SU-DHL-6 (cell line): ENCODE measurements around the gene PPARGC1A.

Experiments used
- H2AFZ ChIP-seq: fragments of 200-600 bp; sonication (generic); 2 replicates; pipeline ENCODE4 v1.6.1; 2014; ENCODE audit warnings: low read depth, mild to moderate bottlenecking, moderate library complexity, mixed read lengths, antibody characterized with exemption, low read length; ENCODE audit not compliant: severe bottlenecking
- H3F3A ChIP-seq: fragments of 200-600 bp; shearing (Covaris generic); 2 replicates; pipeline ENCODE4 v1.6.0; 2016; ENCODE audit warnings: antibody characterized with exemption, mild to moderate bottlenecking; ENCODE audit not compliant: insufficient read depth
- H3K27ac ChIP-seq: fragments of 200-600 bp; sonication (generic); 2 replicates; pipeline ENCODE4 v1.5.1; 2016; ENCODE audit warnings: low read depth, mild to moderate bottlenecking, low read length, moderate library complexity, mixed read lengths
- H3K27me3 ChIP-seq: fragments of 200-600 bp; sonication (generic), shearing (Covaris generic); 2 replicates; pipeline ENCODE4 v1.6.0; 2014; ENCODE audit warnings: mild to moderate bottlenecking, low read length
- H3K36me3 ChIP-seq: fragments of 200-600 bp; sonication (generic); 2 replicates; pipeline ENCODE4 v1.6.1; 2014; ENCODE audit warnings: mild to moderate bottlenecking, low read length, mixed read lengths
- H3K4me2 ChIP-seq: fragments of 300-600, 200-600 bp; shearing (Covaris generic), sonication (generic); 2 replicates; pipeline ENCODE4 v1.6.0; 2014; ENCODE audit warnings: low read length, low read depth, mild to moderate bottlenecking; ENCODE audit not compliant: poor library complexity, severe bottlenecking
- H3K4me3 ChIP-seq: fragments of 200-600 bp; sonication (generic); 2 replicates; pipeline ENCODE4 v1.5.1; 2014; ENCODE audit warnings: antibody characterized with exemption, low read length, mild to moderate bottlenecking, mixed read lengths; ENCODE audit not compliant: insufficient read depth, poor library complexity, severe bottlenecking
- H3K79me2 ChIP-seq: fragments of 200-600 bp; sonication (generic); 2 replicates; pipeline ENCODE4 v1.6.1; 2014; ENCODE audit warnings: mild to moderate bottlenecking, low read length, moderate library complexity; ENCODE audit not compliant: insufficient read depth
- H3K9ac ChIP-seq: fragments of 200-600 bp; sonication (generic); 2 replicates; pipeline ENCODE4 v1.7.0; 2014; ENCODE audit warnings: mild to moderate bottlenecking, low read length
- H3K9me2 ChIP-seq: fragments of 200-600 bp; sonication (generic); replicated peaks from 2 replicates; pipeline ENCODE4 v1.6.1; 2014; ENCODE audit warnings: low read length; ENCODE audit not compliant: insufficient read depth
- H3K9me3 ChIP-seq: fragments of 200-600 bp; sonication (generic); 2 replicates; pipeline ENCODE4 v1.6.1; 2014; ENCODE audit warnings: low read length, mixed read lengths; ENCODE audit not compliant: insufficient read depth
- H4K20me1 ChIP-seq: fragments of 200-600 bp; sonication (generic); 2 replicates; pipeline ENCODE4 v1.6.1; 2014; ENCODE audit warnings: low read depth, mild to moderate bottlenecking, antibody characterized with exemption, low read length, moderate library complexity, mixed read lengths
- EZH2phosphoT487 ChIP-seq: fragments of 200-600 bp; sonication (generic), shearing (Covaris generic); conservative IDR thresholded peaks from 2 replicates; pipeline ENCODE4 v1.6.1; 2018; ENCODE audit warnings: mild to moderate bottlenecking, antibody characterized with exemption, low read length, moderate library complexity, mixed read lengths
- TF ChIP-seq, protein P1 (sequence below): fragments of 200-600 bp; sonication (generic); IDR thresholded peaks from one replicate; pipeline ENCODE4 v1.5.1; 2017; ENCODE audit warnings: antibody characterized with exemption, mild to moderate bottlenecking, low read length, moderate library complexity; ENCODE audit not compliant: insufficient read depth, poor library complexity, severe bottlenecking

PPARGC1A gene

DNA sequence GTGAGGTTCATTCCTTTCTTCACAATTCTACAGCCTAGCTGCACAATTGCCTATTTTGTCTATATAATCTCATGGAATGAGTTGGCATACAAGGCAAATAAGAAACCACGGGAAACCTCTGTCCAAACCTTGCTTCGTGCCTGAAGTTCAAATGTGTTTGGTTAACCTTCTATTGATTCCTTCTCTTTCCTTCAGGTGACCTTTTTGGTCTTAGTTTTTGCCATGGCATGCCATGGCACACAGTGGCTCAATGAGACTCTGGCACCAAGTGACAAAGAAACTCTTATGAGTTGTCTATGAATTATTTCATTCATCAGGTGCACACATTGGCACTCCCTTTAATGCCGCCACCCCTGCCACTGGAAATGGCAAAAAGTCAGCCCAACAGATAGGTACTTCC is 101.8 kb downstream of the PPARGC1A start:
- no peaks in the 10 kb centered on the region for H3K9me2 ChIP-seq
- H3K27me3 ChIP-seq, result no peaks in the 10 kb centered on the region
- no peaks in the 10 kb centered on the region for H3K9me3 ChIP-seq
- no peak overlapping the region for H3K4me3 ChIP-seq
- no peak for TF ChIP-seq EZH2phosphoT487
- TF ChIP-seq, protein P1, sequence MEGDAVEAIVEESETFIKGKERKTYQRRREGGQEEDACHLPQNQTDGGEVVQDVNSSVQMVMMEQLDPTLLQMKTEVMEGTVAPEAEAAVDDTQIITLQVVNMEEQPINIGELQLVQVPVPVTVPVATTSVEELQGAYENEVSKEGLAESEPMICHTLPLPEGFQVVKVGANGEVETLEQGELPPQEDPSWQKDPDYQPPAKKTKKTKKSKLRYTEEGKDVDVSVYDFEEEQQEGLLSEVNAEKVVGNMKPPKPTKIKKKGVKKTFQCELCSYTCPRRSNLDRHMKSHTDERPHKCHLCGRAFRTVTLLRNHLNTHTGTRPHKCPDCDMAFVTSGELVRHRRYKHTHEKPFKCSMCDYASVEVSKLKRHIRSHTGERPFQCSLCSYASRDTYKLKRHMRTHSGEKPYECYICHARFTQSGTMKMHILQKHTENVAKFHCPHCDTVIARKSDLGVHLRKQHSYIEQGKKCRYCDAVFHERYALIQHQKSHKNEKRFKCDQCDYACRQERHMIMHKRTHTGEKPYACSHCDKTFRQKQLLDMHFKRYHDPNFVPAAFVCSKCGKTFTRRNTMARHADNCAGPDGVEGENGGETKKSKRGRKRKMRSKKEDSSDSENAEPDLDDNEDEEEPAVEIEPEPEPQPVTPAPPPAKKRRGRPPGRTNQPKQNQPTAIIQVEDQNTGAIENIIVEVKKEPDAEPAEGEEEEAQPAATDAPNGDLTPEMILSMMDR, result no peak
- no peak overlapping the region for H2AFZ ChIP-seq
- H3K9ac ChIP-seq, result no peak overlapping the region
- no peak overlapping the region for H3K27ac ChIP-seq
- no peaks in the 10 kb centered on the region for H4K20me1 ChIP-seq
- no peak overlapping the region for H3K4me2 ChIP-seq
- no peaks in the 10 kb centered on the region for H3K36me3 ChIP-seq
- H3F3A ChIP-seq, result no peaks in the 10 kb centered on the region
- no peaks in the 10 kb centered on the region for H3K79me2 ChIP-seq

DNA sequence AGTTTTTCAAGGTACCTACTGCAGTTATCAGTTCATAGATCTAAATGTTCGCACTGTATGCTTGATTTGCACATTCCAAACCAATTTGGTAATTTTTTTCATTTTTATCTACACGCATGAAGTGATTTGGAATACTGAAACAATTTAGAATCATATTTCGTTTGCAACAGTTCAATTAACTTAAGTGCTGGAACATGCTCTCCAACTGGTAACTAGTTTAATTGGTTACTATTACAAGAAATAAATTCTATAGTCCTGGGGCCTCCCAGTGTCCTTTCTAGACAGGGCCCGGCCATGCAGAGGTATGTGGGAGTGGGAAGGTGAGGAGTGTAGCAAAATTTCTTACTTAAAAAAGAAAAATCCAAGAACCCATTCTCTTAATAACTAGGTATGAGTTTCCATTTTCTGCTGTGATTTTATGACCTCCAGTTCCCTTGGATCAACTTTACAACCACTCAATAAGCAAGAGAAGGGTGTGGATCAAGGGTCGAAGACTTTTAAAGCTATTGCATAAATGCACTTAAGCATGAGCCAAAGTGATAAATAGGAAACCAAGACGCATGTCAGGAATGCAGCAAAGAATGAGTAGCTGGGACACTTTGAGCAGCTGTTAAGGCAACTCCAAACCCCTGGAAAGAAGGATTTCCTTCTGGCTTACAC is 106.9 kb downstream of the PPARGC1A start:
- Histone ChIP-seq H3K4me3 (no peak overlapping the region), H3F3A (no peaks in the 10 kb centered on the region), H3K27ac (no peak overlapping the region), H3K4me2 (no peak overlapping the region), H3K9me2 (no peaks in the 10 kb centered on the region), H2AFZ (no peak overlapping the region), H3K79me2 (no peaks in the 10 kb centered on the region), H3K36me3 (no peaks in the 10 kb centered on the region), H3K27me3 (no peaks in the 10 kb centered on the region), H4K20me1 (no peaks in the 10 kb centered on the region), H3K9me3 (0 out of 2 replicates have a peak, but pooled peaks cover 5% of the 10 kb centered on the region), H3K9ac (no peak overlapping the region)
- TF ChIP-seq, protein P1, result no peak
- TF ChIP-seq EZH2phosphoT487, result no peak

DNA sequence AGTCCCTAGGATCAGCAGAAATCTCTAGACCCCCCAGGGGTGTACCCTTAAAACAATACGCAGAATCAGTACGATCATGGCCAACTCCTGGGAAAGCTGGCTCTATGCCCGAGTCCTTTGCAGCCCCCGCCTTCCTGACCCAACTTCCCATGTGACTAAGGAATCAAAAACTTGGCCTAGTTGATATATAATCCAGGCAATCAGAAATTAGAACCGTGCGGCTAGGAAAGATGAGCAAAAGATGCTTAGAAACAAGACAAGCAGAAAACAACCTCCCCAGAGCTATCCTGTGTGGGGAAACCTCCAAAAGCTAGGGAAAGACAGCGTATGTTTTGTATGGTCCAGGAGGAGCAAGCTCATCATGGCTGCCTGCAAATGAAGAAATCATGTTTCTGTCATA is 110.0 kb downstream of the PPARGC1A start:
- Histone ChIP-seq H3K9ac (no peak overlapping the region), H3K79me2 (no peaks in the 10 kb centered on the region), H3K27me3 (no peaks in the 10 kb centered on the region), H4K20me1 (no peaks in the 10 kb centered on the region), H3K36me3 (no peaks in the 10 kb centered on the region), H2AFZ (no peak overlapping the region), H3K4me2 (no peak overlapping the region), H3K27ac (no peak overlapping the region), H3K4me3 (no peak overlapping the region), H3K9me3 (0 out of 2 replicates have a peak, but pooled peaks cover 5% of the 10 kb centered on the region), H3F3A (no peaks in the 10 kb centered on the region), H3K9me2 (no peaks in the 10 kb centered on the region)
- TF ChIP-seq, protein P1, result no peak
- no peak for TF ChIP-seq EZH2phosphoT487
